Central memory CD4-positive, alpha-beta T cell (primary cell): Measurements from ENCODE around the gene TMEM169.
A peak's percentile ranks its signal among the peaks of the same experiment; 100 is the strongest.

Experiments
- DNase-seq: peaks from one replicate; pipeline ENCODE4 v3.0.0; 2022
- total RNA-seq, 3 experiments: gene quantifications; one replicate each; lab custom pipeline; 2026; lab: John Stamatoyannopoulos, UW

TMEM169 gene, protein sequence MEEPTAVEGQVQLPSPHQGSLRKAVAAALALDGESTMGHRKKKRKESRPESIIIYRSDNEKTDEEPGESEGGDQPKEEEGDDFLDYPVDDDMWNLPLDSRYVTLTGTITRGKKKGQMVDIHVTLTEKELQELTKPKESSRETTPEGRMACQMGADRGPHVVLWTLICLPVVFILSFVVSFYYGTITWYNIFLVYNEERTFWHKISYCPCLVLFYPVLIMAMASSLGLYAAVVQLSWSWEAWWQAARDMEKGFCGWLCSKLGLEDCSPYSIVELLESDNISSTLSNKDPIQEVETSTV
- 0.46 to 4.2 (median 3.7) reads per million in 3 experiments for total RNA-seq

DNA sequence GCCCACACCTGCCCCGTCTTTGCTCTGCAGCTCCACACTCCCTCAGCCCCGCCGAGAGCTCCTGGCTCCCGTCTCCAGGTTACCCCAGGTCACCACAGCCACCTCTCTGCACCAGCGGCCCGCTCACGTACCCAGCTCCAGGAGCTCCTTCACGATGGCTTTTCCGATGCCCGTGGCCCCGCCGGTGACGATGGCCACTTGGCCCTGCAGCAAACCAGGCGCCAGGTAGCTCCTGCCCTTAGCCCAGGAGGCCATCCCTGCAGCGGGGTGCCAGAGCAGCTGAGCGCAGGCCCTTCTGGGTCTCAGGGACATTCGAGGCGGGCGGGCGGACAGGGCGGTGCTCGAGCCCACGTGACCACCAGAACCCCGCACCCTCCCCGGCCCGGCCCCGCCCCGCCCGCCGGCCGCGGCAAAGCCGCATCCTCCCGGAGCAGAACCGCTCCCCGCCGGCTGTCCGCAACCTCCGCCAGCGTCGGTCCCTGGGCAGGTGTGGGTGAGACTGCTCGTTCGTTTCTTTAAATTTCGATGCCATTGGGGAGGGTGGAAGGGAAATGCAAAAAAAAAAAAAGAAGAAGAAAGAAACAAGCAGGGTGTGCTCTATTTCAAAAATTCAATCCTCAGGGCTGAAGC is at the start of gene TMEM169, which contains the start of gene PECR:
TSS of gene TMEM169 (plus strand) at position 433 of the 630 bp plus-strand sequence. CDS start 14,045 bp downstream, outside the sequence.
TSS of gene PECR (minus strand) at position 323 of the 630 bp plus-strand sequence. CDS start at position 255, 68 bp downstream.
- peak; percentile 66 for DNase-seq

DNA sequence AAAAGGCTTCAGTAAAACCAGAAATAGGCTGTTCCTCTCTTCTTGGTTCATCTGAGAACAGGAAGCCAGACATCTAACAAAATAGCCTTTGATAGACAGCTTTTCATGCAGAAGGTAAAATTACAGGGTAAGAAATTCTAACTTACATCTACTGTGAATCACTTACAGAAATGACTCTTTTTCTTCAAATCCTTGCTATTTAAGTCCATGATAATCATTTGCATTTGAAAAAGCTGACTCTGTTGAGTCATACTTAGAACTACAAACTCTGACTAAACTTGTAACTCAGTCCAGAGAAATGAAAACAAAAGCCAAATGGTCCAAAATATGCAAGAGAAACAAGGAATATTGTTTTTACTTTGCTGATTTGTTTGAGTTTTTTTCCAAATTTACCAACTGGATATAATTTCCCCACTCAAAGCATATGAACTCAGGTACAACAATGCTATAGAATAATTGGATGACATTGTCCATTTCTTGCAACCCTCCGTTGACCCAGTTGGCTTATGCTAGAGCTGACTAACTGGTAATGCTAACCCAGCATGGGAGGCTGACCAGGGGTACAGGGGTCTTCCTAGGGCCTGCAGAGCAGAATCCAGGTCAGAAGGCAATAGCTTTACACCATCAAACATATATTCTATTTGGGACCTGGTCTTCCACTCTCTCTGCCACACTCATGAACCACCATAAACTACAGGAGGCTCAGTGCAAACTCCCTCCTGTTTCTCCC is 49.6 kb upstream of the TMEM169 start:
- no peak for DNase-seq

DNA sequence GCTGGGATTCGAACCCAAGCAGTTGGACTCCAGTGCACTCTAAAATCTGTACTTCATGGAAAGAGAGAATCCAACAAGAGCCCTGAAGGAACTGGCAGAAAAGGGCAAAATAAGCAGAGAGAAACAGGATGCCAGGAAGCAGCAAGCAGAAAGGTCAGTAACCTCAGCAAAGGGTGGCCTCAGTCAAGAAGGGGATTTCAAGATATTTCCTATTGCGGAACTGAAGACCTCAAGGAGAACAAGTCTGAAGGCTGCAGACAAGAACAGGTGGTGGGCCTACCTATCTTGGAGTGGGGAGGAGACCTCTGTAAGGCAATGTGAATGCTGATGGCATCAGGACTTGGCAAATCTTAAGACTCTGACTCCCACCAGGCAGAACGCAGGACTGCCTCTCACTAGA is 48.3 kb upstream of the TMEM169 start:
- DNase-seq = no peak

DNA sequence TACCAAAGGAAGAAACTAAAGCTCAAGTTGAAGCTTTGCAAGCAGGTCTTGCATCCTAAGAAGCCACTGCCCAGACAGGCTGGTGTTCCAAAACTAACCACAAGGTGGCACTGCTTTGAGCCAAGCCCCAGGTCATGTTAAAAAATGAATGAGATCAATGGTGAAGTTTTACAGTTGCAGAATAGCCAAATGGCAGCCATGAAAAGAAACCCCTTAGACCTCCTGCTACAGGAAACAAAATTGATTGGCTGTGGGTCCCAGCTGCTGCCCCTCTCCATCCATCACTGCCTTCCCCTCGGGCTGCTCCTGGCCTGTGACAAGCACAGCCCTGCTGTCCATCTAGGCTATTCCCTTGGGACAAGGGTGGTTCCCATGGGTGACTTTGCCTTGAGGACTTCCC is 47.7 kb upstream of the TMEM169 start:
- DNase-seq = peak; percentile 58

DNA sequence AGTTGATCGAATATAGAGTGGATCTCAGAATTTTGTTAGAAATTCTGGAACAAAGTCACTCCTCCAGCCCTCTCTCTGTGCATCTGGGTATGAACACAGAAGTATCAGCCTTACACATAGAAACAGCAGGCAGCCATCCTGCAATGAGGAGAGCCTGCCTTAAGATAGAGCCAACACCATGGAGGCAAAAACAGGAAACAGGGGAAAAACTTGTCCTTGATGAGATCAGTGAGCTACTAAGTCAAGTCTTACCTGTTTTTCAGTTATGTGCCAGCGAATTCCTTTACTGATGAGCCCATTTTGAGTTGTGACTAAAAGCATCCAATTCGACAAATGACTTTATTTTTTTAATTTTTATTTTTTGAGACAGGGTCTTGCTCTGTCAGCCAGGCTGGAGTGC is 41.8 kb upstream of the TMEM169 start:
- DNase-seq = no peak

DNA sequence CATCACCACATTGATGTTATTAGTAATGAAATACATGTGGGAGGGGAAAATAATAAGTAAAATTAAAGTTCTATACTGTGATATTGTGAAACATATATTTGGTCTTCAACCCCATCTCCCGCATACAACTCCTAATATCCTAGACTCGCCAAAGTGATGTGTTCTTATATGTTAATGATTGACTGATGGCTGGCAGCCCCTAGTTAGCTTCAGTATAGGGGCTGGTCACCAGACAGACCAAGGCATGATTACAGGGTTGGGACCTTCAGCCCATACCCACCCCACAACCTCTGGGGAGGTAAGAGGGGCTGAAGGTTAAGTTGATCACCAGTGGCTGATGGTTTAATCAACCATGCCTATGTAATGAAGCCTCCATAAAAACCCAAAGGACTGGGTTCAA is 40.3 kb upstream of the TMEM169 start:
- no peak for DNase-seq

DNA sequence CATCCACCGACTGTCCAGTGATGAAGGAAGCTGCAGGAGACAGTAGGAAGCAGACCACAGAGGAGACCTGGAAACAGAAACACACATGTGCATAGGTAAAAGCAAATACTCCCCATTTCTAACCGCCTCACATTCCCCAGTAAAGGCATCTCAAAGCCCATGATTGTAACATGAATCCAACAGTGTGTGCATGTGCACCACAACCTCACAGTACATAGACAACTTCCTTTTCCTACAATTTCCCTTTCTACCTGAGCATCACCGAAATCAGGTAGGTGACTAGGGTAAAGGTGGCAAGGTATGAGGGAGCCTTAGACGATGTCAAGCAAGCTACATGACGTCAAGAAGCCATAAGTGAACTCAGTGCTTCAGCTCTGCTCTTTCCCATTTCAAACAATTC is 37.8 kb upstream of the TMEM169 start:
- DNase-seq = no peak

DNA sequence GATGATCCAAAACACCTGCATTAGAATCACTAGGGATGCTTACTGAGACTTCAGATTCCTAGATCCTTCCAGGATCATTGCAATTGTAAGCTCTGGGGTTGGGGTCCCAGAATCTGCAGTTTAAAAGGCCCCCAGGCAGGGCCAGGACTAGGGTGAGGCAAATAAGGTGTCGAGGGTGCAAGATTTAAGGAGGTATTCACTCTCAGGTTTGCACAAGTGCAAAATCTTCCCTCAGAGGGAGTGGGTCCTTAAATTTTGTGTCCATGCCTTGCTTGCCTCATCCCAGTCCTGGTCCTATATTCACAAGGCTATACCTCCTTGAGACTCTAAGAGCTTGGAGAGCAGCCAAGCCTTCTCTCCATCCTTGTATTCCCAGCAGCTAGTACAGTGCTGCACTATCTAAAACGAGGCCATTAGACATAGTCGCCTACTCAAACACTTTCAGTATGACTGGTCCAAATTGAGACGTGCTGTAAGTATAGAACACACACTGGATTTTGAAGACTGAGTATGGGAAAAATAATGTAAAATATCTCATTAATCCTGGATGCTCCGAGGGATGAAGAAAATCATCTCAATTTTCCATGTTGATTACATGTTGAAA is 36.7 kb upstream of the TMEM169 start:
- DNase-seq = no peak

DNA sequence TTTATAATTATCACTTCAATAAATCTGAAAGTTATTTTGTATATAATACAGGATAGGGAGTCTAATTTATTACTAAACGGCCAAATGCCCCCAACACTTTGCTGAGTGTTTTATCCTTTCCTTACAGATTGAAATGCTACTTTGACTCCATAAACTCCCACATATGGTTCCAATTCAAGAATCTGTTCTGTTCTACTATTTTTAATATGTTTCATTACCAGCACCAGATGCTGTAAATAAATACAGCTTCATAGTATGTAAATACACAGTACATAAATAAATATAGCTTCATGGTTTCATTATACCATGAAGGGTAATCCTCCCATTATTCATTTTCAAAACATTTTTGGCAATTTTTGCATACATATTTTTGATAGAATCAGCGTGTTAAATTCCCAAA is 34.3 kb upstream of the TMEM169 start:
- no peak for DNase-seq

DNA sequence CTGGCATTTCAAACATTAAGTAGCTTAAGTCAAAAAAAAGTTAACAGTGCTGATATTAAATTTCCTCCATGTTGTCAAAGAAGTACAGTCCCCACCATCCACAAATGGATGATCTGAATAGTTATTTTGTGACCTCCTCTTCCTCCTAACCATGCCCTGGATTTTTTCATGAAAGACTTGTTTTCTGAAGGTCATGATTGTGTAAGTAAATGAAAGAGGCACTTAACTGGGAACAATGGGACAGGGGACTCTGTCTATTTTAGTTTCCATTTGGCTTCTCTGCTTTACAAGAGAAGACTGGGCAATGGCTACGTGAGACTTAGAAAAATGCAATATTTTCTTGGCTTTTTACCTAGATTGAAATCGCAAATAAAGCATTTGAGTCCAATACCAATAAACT is 32.3 kb upstream of the TMEM169 start:
- no peak for DNase-seq

DNA sequence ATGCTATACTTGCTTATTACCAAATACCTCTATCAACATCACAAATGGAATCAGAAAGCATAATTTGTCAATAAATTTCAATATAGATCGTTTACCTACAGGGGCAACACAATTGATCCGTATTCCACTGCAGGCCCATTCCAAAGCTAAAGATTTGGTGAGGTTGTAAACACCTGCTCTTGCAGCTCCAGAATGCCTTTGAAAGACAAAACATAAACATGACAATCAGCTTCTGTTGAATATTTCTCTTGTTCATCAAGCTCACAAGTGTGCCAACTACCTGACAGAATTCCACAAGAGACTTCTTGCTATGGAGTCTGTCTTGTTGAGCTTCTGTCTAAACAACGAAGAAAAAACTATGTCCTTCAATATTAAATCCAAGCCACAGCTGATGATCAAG is 30.4 kb upstream of the TMEM169 start:
- no peak for DNase-seq

DNA sequence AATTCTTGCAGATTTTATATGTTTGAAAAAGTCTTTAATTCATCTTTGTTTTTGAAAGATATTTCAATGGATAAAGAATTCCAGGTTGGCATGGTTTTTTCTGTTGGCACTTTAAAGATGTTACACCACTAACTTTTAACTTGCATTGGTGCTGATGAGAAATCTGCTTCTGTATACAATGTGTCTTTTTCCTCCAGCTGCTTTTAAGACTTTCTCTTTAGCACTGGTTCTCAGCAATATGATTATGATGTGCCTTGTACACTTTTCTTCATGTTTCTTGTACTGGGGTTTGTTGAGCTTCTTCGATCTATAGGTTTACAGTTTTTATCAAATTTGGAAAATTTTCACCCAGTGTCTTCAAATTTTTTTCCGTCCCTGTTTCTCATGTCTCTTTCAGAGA is 29.3 kb upstream of the TMEM169 start:
- DNase-seq = no peak

DNA sequence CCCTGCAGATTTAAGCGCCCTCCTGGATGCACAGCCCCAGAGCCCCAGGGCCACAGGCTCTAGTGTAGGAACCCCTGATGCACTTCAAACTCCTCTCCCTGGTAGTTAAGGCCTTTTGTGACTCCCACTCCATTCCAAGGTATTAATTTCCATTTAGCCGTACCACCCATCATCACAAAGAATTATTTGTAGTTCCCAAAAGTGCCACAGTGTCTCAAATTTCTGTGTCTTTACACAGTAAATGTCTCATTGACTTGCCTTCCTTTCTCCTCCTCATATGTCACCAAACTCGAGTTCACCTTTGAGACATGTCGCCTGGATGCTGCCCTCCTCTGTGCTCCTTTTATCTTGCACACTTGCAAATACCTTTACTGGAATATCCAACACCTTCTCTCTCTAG is 26.0 kb upstream of the TMEM169 start:
- no peak for DNase-seq

DNA sequence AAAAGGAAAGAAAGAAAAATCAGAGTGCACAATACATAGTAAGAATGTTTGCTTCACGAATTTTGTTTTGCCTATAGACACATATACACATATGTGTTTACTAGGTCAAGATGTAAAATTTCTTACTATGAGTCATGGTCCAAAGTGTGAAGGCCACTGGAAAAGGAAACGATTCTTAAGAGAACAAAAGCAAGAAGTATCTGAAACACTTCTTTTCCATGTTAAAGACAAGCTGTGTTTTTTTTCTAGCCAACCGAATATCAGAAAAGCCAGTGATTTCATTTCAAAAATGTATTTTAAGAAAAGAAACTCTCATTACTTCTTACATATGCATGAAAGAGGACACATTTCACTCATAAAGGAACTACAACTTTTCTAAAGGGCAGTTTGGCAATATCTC is 25.0 kb upstream of the TMEM169 start:
- no peak for DNase-seq

DNA sequence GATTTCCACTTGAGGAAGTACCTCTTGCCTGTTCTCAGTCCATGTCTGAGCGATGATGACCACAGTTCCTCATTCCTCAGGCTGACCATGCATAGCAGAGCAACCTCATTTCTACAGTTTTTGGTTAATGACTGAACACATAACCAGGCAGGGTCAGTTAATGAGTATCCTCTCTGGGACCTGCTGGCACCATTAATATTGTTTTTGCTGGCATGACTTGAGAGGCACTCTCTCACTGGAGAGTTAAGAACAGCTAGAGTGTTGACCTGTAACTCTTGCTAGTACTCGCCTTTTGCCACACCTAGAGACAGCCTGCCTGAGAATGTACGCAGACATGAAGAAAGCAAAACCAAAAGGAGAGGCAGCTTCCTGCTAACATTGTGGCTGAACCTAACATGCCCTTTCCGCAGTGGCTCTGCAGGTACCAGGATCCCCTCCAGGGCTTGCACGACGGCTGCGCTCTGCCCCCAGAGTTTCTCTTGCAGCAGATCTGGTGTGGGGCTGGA is 24.0 kb upstream of the TMEM169 start:
- peak; percentile 69 for DNase-seq

DNA sequence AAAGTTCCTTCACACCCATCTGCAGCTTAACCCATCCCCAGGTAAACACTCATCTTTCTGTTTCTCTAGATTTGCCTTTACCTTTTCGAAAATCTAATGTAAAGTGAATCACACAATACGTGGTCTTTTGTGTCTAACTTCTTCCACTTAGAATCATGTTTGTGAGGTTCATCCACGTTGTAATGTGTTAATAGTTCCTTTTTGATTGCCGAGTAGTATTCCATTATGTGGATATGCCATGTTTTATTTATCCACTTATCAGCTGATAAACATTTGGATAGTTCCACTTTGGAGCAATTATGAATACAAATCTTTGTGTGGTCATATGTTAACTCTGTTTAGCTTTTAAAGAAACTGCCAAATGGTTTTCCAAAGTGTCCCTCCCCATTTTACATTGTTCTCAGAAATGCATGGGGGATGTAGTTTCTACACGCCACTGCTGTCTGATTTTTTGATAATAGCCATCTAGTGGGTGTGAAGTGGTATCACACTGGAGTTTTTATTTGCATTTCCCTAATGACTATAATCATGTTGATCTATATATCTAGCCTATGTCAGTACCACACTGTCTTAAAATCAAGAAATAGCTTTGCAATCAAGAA is 22.4 kb upstream of the TMEM169 start:
- no peak for DNase-seq

DNA sequence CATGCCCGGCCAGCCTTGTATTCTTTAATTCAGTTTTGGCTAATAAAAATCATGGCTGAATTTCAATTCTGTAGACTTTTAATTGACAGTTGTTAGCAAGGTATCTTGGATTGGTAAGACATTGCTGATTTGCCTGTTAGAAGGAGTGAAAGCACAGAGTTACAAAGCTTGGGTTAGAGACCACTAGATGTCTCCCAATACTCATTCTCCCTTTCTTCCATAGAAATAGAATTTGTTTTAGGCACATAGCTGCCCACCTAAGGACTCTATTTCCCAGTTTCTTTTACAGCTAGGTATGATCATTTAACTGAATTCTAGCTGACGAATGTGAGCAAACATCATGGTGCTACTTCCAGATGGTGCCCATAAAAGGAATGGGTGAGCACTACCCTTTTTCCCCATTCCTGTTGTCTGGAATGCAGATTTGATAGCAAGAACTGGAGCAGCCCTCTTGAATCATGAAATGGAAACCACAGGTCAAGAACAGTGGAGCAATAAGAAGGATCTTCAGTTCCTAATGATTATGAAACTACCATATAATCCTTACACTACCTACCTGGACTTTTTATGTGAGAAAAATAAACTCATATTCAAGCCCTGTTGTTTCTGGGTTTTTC is 17.6 kb upstream of the TMEM169 start:
- no peak for DNase-seq

DNA sequence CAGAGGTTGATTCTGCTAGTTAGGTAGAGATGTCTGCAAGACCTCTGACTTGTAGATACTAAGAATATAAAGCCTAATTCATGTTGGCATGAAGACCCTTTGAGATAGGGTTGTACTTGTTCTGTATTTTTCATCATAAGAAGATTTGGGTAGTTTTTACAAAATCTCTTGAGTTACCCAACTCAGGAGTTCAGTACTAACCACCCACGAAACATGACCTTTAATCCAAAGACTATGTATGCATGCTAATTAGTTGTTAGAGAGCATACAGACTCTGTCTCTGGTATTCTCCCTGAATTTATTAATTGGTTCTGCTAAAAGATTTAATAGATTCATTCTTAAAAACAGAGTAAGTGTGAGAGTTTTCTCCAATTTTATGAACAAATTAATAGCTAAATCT is 17.1 kb upstream of the TMEM169 start:
- DNase-seq = no peak

DNA sequence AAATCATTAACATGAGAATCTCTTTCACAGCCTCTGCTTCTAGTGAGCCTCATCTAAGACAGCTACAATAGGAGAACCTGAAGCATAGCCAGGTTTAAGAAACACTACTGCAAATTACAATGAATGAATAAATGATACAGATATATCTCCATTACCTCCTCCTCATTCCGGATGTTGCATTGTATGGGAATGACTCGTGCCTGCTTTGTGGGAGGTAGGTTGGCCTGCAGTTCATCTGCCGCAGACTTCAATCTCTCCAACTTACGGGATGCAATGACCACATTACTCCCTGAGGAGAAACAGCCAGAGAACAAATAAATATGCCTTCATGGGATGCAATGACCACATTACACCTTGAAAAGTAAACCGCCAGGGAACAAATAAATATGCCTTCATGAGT is 15.5 kb upstream of the TMEM169 start:
- no peak for DNase-seq

DNA sequence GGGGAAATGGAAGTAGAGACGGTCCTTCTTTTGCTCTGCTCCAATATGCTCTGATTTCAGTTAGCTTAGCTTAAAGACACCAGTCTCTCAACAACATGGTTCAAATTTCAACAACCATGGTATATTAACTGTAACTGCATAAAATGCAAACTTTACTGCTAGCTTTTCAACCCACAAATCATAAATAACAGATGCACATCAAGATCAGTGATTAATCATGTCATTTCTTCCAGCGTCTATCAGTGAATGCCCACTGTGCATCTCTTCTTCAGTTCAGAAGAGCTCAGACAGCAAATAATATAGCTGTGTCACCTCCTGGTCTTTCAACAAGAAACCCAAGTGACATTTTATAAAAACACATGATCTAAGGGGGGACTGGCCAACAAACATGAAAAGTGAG is 12.7 kb upstream of the TMEM169 start:
- DNase-seq = no peak

DNA sequence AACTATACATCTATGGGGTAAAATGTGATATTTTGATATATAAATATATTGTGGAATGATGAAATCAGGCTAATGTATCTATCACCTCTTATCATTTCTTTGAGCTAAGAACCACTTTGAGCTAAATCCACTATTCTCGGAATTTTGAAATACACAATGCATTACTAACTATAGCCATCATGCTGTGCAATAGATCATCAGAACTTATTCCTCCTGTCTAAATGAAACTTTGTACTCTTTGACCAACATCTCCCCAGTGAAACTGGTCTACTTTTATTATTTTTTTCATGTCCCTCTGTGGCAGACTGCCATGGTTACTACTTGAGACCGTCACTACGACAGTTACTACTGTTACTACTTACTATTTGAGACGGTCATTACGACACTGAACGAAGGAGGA is 11.5 kb upstream of the TMEM169 start:
- no peak for DNase-seq

DNA sequence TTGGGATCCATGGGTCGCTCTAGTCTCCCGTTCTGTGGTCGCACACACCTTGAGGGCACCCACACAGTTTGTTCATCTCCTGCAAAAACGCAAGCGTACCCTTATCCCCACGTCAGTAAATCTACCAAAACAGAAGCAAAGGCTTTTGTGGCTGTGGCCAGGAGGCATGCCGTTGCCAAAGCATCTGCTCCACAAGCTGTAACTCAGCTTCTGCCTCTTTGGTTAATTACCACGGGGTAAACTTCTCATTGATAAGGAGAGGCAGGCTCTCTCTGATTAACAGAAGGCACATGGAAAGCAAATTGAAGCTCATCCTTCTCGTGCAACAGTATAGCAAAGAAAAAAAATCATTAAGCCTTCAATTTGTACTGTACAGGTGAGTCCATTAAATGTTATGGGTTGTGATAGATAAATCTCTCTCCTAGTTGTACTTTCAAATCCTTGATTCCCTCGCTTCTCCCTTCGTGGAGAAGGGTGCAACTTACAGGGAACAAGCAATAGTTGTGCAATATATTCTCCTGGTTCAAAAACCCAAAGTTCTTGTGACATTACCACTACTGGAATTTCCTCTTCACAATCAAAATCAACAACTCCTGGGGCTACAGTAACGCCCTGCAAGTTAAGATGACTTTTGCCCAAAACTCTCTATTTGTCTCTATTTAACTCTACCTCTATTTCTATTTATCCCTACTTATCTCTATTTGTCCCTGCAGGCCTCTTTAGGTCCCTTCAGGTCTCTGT is 10.4 kb upstream of the TMEM169 start:
- no peak for DNase-seq
